ENCODE data around the gene DNM2.

The DNM2 gene

DNA sequence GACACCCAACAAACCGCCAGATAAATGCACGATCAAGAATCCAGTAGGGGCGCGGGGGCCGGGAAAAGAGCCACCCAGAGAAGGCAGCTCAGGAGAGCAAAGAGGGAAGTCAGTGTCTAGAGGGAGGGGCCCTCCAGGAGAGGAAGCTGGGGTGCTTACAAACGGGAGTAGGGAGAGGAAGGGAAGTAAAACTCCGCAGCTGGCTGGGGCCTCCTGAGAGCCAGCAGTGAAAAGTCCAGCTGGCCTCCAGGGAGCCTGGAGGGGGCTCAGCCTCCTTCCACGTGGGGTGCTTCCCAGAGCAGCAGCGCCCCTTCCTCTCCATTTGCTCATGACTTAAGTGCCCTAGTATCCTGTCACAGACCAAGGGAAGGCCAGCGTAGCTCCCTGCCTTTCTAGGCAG, 66.4 kb downstream of the DNM2 start:
- no peak overlapping the region for H3K27ac ChIP-seq (ENCODE audit: low read depth, low read length)

GRCh38 chr19:10788146-10788545, 70.3 kb downstream of the DNM2 start:
- Histone ChIP-seq H3K4me2 (ENCODE audit: low read length) (no peak overlapping the region), H3K4me1 (ENCODE audit: control insufficient read depth, low read length) (peaks cover 8% of the 10 kb centered on the region), H4K20me1 (ENCODE audit: control insufficient read depth, insufficient read depth, low read depth, low read length) (peaks cover 3% of the 10 kb centered on the region; the same call in 1 of the 2 replicates), H3K9me3 (ENCODE audit: control insufficient read depth, insufficient read depth, low read length) (no peaks in the 10 kb centered on the region), H3K36me3 (ENCODE audit: control insufficient read depth, low read length) (peaks cover 58% of the 10 kb centered on the region), H3F3A (ENCODE audit: control insufficient read depth, insufficient read depth) (no peaks in the 10 kb centered on the region), H3K27me3 (ENCODE audit: control insufficient read depth, low read length) (no peaks in the 10 kb centered on the region), H3K9me2 (replicated peaks; ENCODE audit: control insufficient read depth, low read length) (no peaks in the 10 kb centered on the region), H3K27ac (ENCODE audit: low read depth, low read length) (no peak overlapping the region), H3K4me3 (ENCODE audit: low read length) (no peak overlapping the region), H3K79me2 (ENCODE audit: control insufficient read depth, low read length) (no peaks in the 10 kb centered on the region)
- TF ChIP-seq, protein P1, sequence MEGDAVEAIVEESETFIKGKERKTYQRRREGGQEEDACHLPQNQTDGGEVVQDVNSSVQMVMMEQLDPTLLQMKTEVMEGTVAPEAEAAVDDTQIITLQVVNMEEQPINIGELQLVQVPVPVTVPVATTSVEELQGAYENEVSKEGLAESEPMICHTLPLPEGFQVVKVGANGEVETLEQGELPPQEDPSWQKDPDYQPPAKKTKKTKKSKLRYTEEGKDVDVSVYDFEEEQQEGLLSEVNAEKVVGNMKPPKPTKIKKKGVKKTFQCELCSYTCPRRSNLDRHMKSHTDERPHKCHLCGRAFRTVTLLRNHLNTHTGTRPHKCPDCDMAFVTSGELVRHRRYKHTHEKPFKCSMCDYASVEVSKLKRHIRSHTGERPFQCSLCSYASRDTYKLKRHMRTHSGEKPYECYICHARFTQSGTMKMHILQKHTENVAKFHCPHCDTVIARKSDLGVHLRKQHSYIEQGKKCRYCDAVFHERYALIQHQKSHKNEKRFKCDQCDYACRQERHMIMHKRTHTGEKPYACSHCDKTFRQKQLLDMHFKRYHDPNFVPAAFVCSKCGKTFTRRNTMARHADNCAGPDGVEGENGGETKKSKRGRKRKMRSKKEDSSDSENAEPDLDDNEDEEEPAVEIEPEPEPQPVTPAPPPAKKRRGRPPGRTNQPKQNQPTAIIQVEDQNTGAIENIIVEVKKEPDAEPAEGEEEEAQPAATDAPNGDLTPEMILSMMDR (IDR thresholded peaks at IDR 0.05; ENCODE audit: low read depth, low read length, poor library complexity, severe bottlenecking) = no peak
- TF ChIP-seq EZH2phosphoT487 (IDR thresholded peaks at IDR 0.05; ENCODE audit: borderline replicate concordance, low read length) = no peak

More for the DNA sequence above, 66.4 kb downstream of the DNM2 start:
- H3K9me2 ChIP-seq (replicated peaks; ENCODE audit: control insufficient read depth, low read length) = no peaks in the 10 kb centered on the region
- H3K27me3 ChIP-seq (ENCODE audit: control insufficient read depth, low read length) = no peaks in the 10 kb centered on the region
- H3F3A ChIP-seq (ENCODE audit: control insufficient read depth, insufficient read depth) = no peaks in the 10 kb centered on the region
- no peak for TF ChIP-seq EZH2phosphoT487 (IDR thresholded peaks at IDR 0.05; ENCODE audit: borderline replicate concordance, low read length)
- TF ChIP-seq, protein P1 (IDR thresholded peaks at IDR 0.05; ENCODE audit: low read depth, low read length, poor library complexity, severe bottlenecking) = no peak
- no peaks in the 10 kb centered on the region for H3K9me3 ChIP-seq (ENCODE audit: control insufficient read depth, insufficient read depth, low read length)
- H3K36me3 ChIP-seq (ENCODE audit: control insufficient read depth, low read length) = peaks cover 73% of the 10 kb centered on the region
- no peak overlapping the region for H3K4me3 ChIP-seq (ENCODE audit: low read length)
- H3K79me2 ChIP-seq (ENCODE audit: control insufficient read depth, low read length) = no peaks in the 10 kb centered on the region
- peaks cover 8% of the 10 kb centered on the region for H3K4me1 ChIP-seq (ENCODE audit: control insufficient read depth, low read length)
- H3K4me2 ChIP-seq (ENCODE audit: low read length) = no peak overlapping the region
- H4K20me1 ChIP-seq (ENCODE audit: control insufficient read depth, insufficient read depth, low read depth, low read length) = peaks cover 3% of the 10 kb centered on the region; the same call in 1 of the 2 replicates

- Histone ChIP-seq H3F3A (ENCODE audit: control insufficient read depth, insufficient read depth) (no peaks in the 10 kb centered on the region), H3K27ac (ENCODE audit: low read depth, low read length) (no peak overlapping the region), H3K4me2 (ENCODE audit: low read length) (no peak overlapping the region), H3K9me3 (ENCODE audit: control insufficient read depth, insufficient read depth, low read length) (no peaks in the 10 kb centered on the region), H3K4me1 (ENCODE audit: control insufficient read depth, low read length) (no peaks in the 10 kb centered on the region), H3K9me2 (replicated peaks; ENCODE audit: control insufficient read depth, low read length) (no peaks in the 10 kb centered on the region), H3K36me3 (ENCODE audit: control insufficient read depth, low read length) (peaks cover 61% of the 10 kb centered on the region), H3K27me3 (ENCODE audit: control insufficient read depth, low read length) (no peaks in the 10 kb centered on the region), H3K4me3 (ENCODE audit: low read length) (no peak overlapping the region), H3K79me2 (ENCODE audit: control insufficient read depth, low read length) (no peaks in the 10 kb centered on the region), H4K20me1 (ENCODE audit: control insufficient read depth, insufficient read depth, low read depth, low read length) (peaks cover 3% of the 10 kb centered on the region; the same call in 1 of the 2 replicates)
- TF ChIP-seq, protein P1 (IDR thresholded peaks at IDR 0.05; ENCODE audit: low read depth, low read length, poor library complexity, severe bottlenecking) = no peak
- no peak for TF ChIP-seq EZH2phosphoT487 (IDR thresholded peaks at IDR 0.05; ENCODE audit: borderline replicate concordance, low read length)
These were observed 72.0 kb downstream of the DNM2 start for GRCh38 chr19:10789866-10790265.
